ENCODE measurements around the gene NUDT7.
A peak's percentile ranks its signal among the peaks of the same experiment; 100 is the strongest.

Gene NUDT7

GRCh38 chr16:77680496-77680895 lies 41.8 kb upstream of the NUDT7 start:
- POLR2A ChIA-PET: no interaction called here
- no peaks in the 10 kb centered on the region for H3K9me3 ChIP-seq (ENCODE audit: control extremely low read depth in 1 of 5, control insufficient read depth in 4 of 5, insufficient read depth in 2 of 5, low read depth in 1 of 5, low read length in 4 of 5)
- peaks cover 0 to 32% (median 6%) of the 10 kb centered on the region in 4 experiments for H3K4me1 ChIP-seq (ENCODE audit: control extremely low read depth in 1 of 4, control insufficient read depth in 4 of 4, insufficient read depth in 4 of 4, low read length in 3 of 4)
- H3K4me3 ChIP-seq (ENCODE audit: control insufficient read depth in 1 of 7, extremely low read depth in 1 of 7, insufficient read depth in 4 of 7, low read depth in 2 of 7, low read length in 6 of 7): no peak overlapping the region
- no CpG with 5 or more reads among the region's 3 CpGs for WGBS (ENCODE audit: insufficient coverage)
- CTCF ChIA-PET: no interaction called here
- DNase-seq: no peak
- H3K36me3 ChIP-seq (ENCODE audit: control insufficient read depth in 4 of 4, insufficient read depth in 4 of 4, low read length in 3 of 4): no peaks in the 10 kb centered on the region
- H3K27me3 ChIP-seq (replicated peaks in 2 of 5; ENCODE audit: control insufficient read depth in 4 of 5, insufficient read depth in 5 of 5, low read length in 4 of 5): no peaks in the 10 kb centered on the region
- no peak overlapping the region for H3K27ac ChIP-seq (ENCODE audit: insufficient read depth in 1 of 2, low read depth in 1 of 2, low read length in 2 of 2, poor library complexity in 1 of 2, severe bottlenecking in 2 of 2)

GRCh38 chr16:77682586-77682985 lies 39.7 kb upstream of the NUDT7 start:
- no peaks in the 10 kb centered on the region for H3K27me3 ChIP-seq (replicated peaks in 2 of 5; ENCODE audit: control insufficient read depth in 4 of 5, insufficient read depth in 5 of 5, low read length in 4 of 5)
- DNase-seq: peak in 2 of 3 donors; percentile 8 to 20
- peaks cover 0 to 19% (median 6%) of the 10 kb centered on the region in 4 experiments for H3K4me1 ChIP-seq (ENCODE audit: control extremely low read depth in 1 of 4, control insufficient read depth in 4 of 4, insufficient read depth in 4 of 4, low read length in 3 of 4)
- no peak overlapping the region for H3K4me3 ChIP-seq (ENCODE audit: control insufficient read depth in 1 of 7, extremely low read depth in 1 of 7, insufficient read depth in 4 of 7, low read depth in 2 of 7, low read length in 6 of 7)
- no peak overlapping the region for H3K27ac ChIP-seq (ENCODE audit: insufficient read depth in 1 of 2, low read depth in 1 of 2, low read length in 2 of 2, poor library complexity in 1 of 2, severe bottlenecking in 2 of 2)
- no peaks in the 10 kb centered on the region for H3K36me3 ChIP-seq (ENCODE audit: control insufficient read depth in 4 of 4, insufficient read depth in 4 of 4, low read length in 3 of 4)
- POLR2A ChIA-PET: no interaction called here
- CTCF ChIA-PET: interaction anchor here (1.4 to 2.5 kb wide), 2 partner anchors 288 to 320 kb away, joined by 3 to 11 read pairs; no protein-coding TSS in a partner anchor
- WGBS (ENCODE audit: insufficient coverage): 92% methylated on average over 9 of the region's 10 CpGs
- H3K9me3 ChIP-seq (ENCODE audit: control extremely low read depth in 1 of 5, control insufficient read depth in 4 of 5, insufficient read depth in 2 of 5, low read depth in 1 of 5, low read length in 4 of 5): no peaks in the 10 kb centered on the region

- Histone ChIP-seq H3K27ac (ENCODE audit: insufficient read depth in 1 of 2, low read depth in 1 of 2, low read length in 2 of 2, poor library complexity in 1 of 2, severe bottlenecking in 2 of 2) (no peak overlapping the region), H3K4me1 (ENCODE audit: control extremely low read depth in 1 of 4, control insufficient read depth in 4 of 4, insufficient read depth in 4 of 4, low read length in 3 of 4) (peaks cover 0 to 13% (median 6%) of the 10 kb centered on the region in 4 experiments), H3K27me3 (replicated peaks in 2 of 5; ENCODE audit: control insufficient read depth in 4 of 5, insufficient read depth in 5 of 5, low read length in 4 of 5) (no peaks in the 10 kb centered on the region), H3K36me3 (ENCODE audit: control insufficient read depth in 4 of 4, insufficient read depth in 4 of 4, low read length in 3 of 4) (no peaks in the 10 kb centered on the region), H3K4me3 (ENCODE audit: control insufficient read depth in 1 of 7, extremely low read depth in 1 of 7, insufficient read depth in 4 of 7, low read depth in 2 of 7, low read length in 6 of 7) (no peak overlapping the region), H3K9me3 (ENCODE audit: control extremely low read depth in 1 of 5, control insufficient read depth in 4 of 5, insufficient read depth in 2 of 5, low read depth in 1 of 5, low read length in 4 of 5) (no peaks in the 10 kb centered on the region)
- ChIA-PET POLR2A (no interaction called here), CTCF (interaction anchor here (0.9 to 2.5 kb wide), 3 partner anchors 25 to 289 kb away, joined by 3 to 11 read pairs (median 4); no protein-coding TSS in a partner anchor)
- DNase-seq: no peak
- WGBS (ENCODE audit: insufficient coverage): 90% methylated on average over 1 of the region's 4 CpGs
Measured at GRCh38 chr16:77683397-77684180, 38.7 kb upstream of the NUDT7 start.

GRCh38 chr16:77684181-77684526 lies 38.2 kb upstream of the NUDT7 start:
- Histone ChIP-seq H3K27me3 (replicated peaks in 2 of 5; ENCODE audit: control insufficient read depth in 4 of 5, insufficient read depth in 5 of 5, low read length in 4 of 5) (peaks cover 0 to 2% (median 0%) of the 10 kb centered on the region in 5 experiments), H3K9me3 (ENCODE audit: control extremely low read depth in 1 of 5, control insufficient read depth in 4 of 5, insufficient read depth in 2 of 5, low read depth in 1 of 5, low read length in 4 of 5) (no peaks in the 10 kb centered on the region), H3K4me3 (ENCODE audit: control insufficient read depth in 1 of 7, extremely low read depth in 1 of 7, insufficient read depth in 4 of 7, low read depth in 2 of 7, low read length in 6 of 7) (no peak overlapping the region), H3K4me1 (ENCODE audit: control extremely low read depth in 1 of 4, control insufficient read depth in 4 of 4, insufficient read depth in 4 of 4, low read length in 3 of 4) (peaks cover 0 to 13% (median 4%) of the 10 kb centered on the region in 4 experiments), H3K36me3 (ENCODE audit: control insufficient read depth in 4 of 4, insufficient read depth in 4 of 4, low read length in 3 of 4) (no peaks in the 10 kb centered on the region), H3K27ac (ENCODE audit: insufficient read depth in 1 of 2, low read depth in 1 of 2, low read length in 2 of 2, poor library complexity in 1 of 2, severe bottlenecking in 2 of 2) (no peak overlapping the region)
- ChIA-PET CTCF (interaction anchor here (0.9 to 2.5 kb wide), 3 partner anchors 24 to 288 kb away, joined by 3 to 11 read pairs (median 4); no protein-coding TSS in a partner anchor), POLR2A (no interaction called here)
- no CpG with 5 or more reads among the region's 4 CpGs for WGBS (ENCODE audit: insufficient coverage)
- DNase-seq: no peak

- Histone ChIP-seq H3K27me3 (replicated peaks in 2 of 5; ENCODE audit: control insufficient read depth in 4 of 5, insufficient read depth in 5 of 5, low read length in 4 of 5) (peaks cover 0 to 2% (median 0%) of the 10 kb centered on the region in 5 experiments), H3K4me3 (ENCODE audit: control insufficient read depth in 1 of 7, extremely low read depth in 1 of 7, insufficient read depth in 4 of 7, low read depth in 2 of 7, low read length in 6 of 7) (no peak overlapping the region), H3K36me3 (ENCODE audit: control insufficient read depth in 4 of 4, insufficient read depth in 4 of 4, low read length in 3 of 4) (no peaks in the 10 kb centered on the region), H3K27ac (ENCODE audit: insufficient read depth in 1 of 2, low read depth in 1 of 2, low read length in 2 of 2, poor library complexity in 1 of 2, severe bottlenecking in 2 of 2) (no peak overlapping the region), H3K4me1 (ENCODE audit: control extremely low read depth in 1 of 4, control insufficient read depth in 4 of 4, insufficient read depth in 4 of 4, low read length in 3 of 4) (no peaks in the 10 kb centered on the region), H3K9me3 (ENCODE audit: control extremely low read depth in 1 of 5, control insufficient read depth in 4 of 5, insufficient read depth in 2 of 5, low read depth in 1 of 5, low read length in 4 of 5) (no peaks in the 10 kb centered on the region)
- CTCF ChIA-PET: interaction anchor here (0.9 to 1.4 kb wide), 2 partner anchors 12 to 23 kb away, joined by 3 read pairs; no protein-coding TSS in a partner anchor
- POLR2A ChIA-PET: no interaction called here
- no peak for DNase-seq
- WGBS (ENCODE audit: insufficient coverage): 100% methylated on average over 1 of the region's 4 CpGs
Measured at GRCh38 chr16:77686385-77686784, 35.9 kb upstream of the NUDT7 start.

- no peak for DNase-seq
- WGBS (ENCODE audit: insufficient coverage): 100% methylated on average over 2 of the region's 5 CpGs
- H3K27me3 ChIP-seq (replicated peaks in 2 of 5; ENCODE audit: control insufficient read depth in 4 of 5, insufficient read depth in 5 of 5, low read length in 4 of 5): peaks cover 0 to 5% (median 0%) of the 10 kb centered on the region in 5 experiments
- H3K36me3 ChIP-seq (ENCODE audit: control insufficient read depth in 4 of 4, insufficient read depth in 4 of 4, low read length in 3 of 4): no peaks in the 10 kb centered on the region
- no peak overlapping the region for H3K4me3 ChIP-seq (ENCODE audit: control insufficient read depth in 1 of 7, extremely low read depth in 1 of 7, insufficient read depth in 4 of 7, low read depth in 2 of 7, low read length in 6 of 7)
- no peak overlapping the region for H3K27ac ChIP-seq (ENCODE audit: insufficient read depth in 1 of 2, low read depth in 1 of 2, low read length in 2 of 2, poor library complexity in 1 of 2, severe bottlenecking in 2 of 2)
- POLR2A ChIA-PET: no interaction called here
- H3K4me1 ChIP-seq (ENCODE audit: control extremely low read depth in 1 of 4, control insufficient read depth in 4 of 4, insufficient read depth in 4 of 4, low read length in 3 of 4): no peaks in the 10 kb centered on the region
- H3K9me3 ChIP-seq (ENCODE audit: control extremely low read depth in 1 of 5, control insufficient read depth in 4 of 5, insufficient read depth in 2 of 5, low read depth in 1 of 5, low read length in 4 of 5): no peaks in the 10 kb centered on the region
- CTCF ChIA-PET: interaction anchor here (1.3 kb wide), 1 partner anchor 14 kb away, joined by 3 read pairs; no protein-coding TSS in a partner anchor
Measured at GRCh38 chr16:77689971-77690370, 32.3 kb upstream of the NUDT7 start.

- no peak overlapping the region for H3K27ac ChIP-seq (ENCODE audit: insufficient read depth in 1 of 2, low read depth in 1 of 2, low read length in 2 of 2, poor library complexity in 1 of 2, severe bottlenecking in 2 of 2)
- no peak for DNase-seq
- H3K27me3 ChIP-seq (replicated peaks in 2 of 5; ENCODE audit: control insufficient read depth in 4 of 5, insufficient read depth in 5 of 5, low read length in 4 of 5): peaks cover 0 to 5% (median 0%) of the 10 kb centered on the region in 5 experiments
- no peak overlapping the region for H3K4me3 ChIP-seq (ENCODE audit: control insufficient read depth in 1 of 7, extremely low read depth in 1 of 7, insufficient read depth in 4 of 7, low read depth in 2 of 7, low read length in 6 of 7)
- H3K4me1 ChIP-seq (ENCODE audit: control extremely low read depth in 1 of 4, control insufficient read depth in 4 of 4, insufficient read depth in 4 of 4, low read length in 3 of 4): no peaks in the 10 kb centered on the region
- WGBS (ENCODE audit: insufficient coverage): 100% methylated on average over 3 of the region's 7 CpGs
- H3K9me3 ChIP-seq (ENCODE audit: control extremely low read depth in 1 of 5, control insufficient read depth in 4 of 5, insufficient read depth in 2 of 5, low read depth in 1 of 5, low read length in 4 of 5): no peaks in the 10 kb centered on the region
- ChIA-PET CTCF (interaction anchor here (1.3 kb wide), 1 partner anchor 14 kb away, joined by 3 read pairs; no protein-coding TSS in a partner anchor), POLR2A (no interaction called here)
- no peaks in the 10 kb centered on the region for H3K36me3 ChIP-seq (ENCODE audit: control insufficient read depth in 4 of 4, insufficient read depth in 4 of 4, low read length in 3 of 4)
Measured at GRCh38 chr16:77690416-77690815, 31.9 kb upstream of the NUDT7 start.

Data from common myeloid progenitor, CD34-positive (primary cell).